SK-N-MC (cell line): ENCODE measurements around the gene HSP90B1.

Experiments used
- DNase-seq: peaks from one replicate; pipeline ENCODE4 v3.0.0-alpha.2; 2011; ENCODE audit warnings: low read depth, low spot score
- H3K27ac ChIP-seq: fragments of 200-600 bp; sonication (generic); 2 replicates; pipeline ENCODE4 v1.5.1; 2016; ENCODE audit warnings: mixed run types
- H3K36me3 ChIP-seq: fragments of 200-600 bp; sonication (generic); 2 replicates; pipeline ENCODE4 v1.6.1; 2017; ENCODE audit warnings: antibody characterized with exemption, low read length, mixed read lengths; ENCODE audit not compliant: insufficient read depth
- H3K4me3 ChIP-seq: fragments of 200-600 bp; sonication (generic); 2 replicates; pipeline ENCODE4 v1.5.1; 2016
- H3K9ac ChIP-seq: fragments of 200-600 bp; sonication (generic); 2 replicates; pipeline ENCODE4 v1.8.0; 2017; ENCODE audit warnings: mixed run types, mixed read lengths; ENCODE audit not compliant: insufficient read length
- H3K9me3 ChIP-seq: fragments of 200-600 bp; sonication (generic); 2 replicates; pipeline ENCODE4 v1.6.1; 2017; ENCODE audit warnings: low read depth, mild to moderate bottlenecking, antibody characterized with exemption, low read length, moderate library complexity, mixed read lengths
- EZH2 ChIP-seq: fragments of 200-600 bp; sonication (generic); IDR thresholded peaks from one replicate; pipeline ENCODE4 v1.6.1; 2017; ENCODE audit warnings: antibody characterized with exemption
- FOXP2 ChIP-seq: optimal IDR thresholded peaks from 2 replicates; pipeline ENCODE3; 2011; ENCODE audit warnings: mild to moderate bottlenecking, moderate library complexity; ENCODE audit not compliant: insufficient read depth; ENCODE audit errors: extremely low read length, control extremely low read depth
- POLR2AphosphoS5 ChIP-seq: IDR thresholded peaks from 2 replicates; pipeline ENCODE4 v1.6.1; 2012; ENCODE audit warnings: mild to moderate bottlenecking, low read depth, low read length, borderline replicate concordance

Gene HSP90B1

DNA sequence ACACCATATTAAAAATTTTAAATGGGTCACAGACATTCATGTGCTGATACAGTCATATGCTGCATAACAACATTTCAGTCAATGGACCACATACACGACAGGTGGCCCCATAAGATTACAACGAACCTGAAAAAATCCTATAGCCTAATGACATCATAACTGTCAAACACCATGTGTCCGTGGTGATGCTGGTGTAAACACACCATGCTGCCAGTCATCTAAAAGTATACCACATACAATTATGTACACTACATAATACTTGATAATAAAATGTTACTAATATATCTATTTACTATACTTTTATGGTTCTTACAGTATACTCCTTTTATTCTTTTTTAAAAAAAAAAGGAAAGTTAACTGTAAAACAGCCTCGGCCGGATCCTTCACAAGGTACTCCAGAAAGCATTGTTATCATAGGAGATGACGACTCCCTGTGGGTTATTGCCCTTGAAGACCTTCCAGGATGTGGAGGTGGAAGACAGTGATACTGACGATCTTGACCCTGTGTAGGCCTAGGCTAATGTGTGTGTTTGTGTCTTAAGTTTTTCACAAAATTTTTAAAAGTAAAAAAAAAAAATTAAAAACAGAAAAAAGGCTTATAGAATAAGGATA, 30.5 kb downstream of the HSP90B1 start:
- H3K9ac ChIP-seq, result no peak overlapping the region
- TF ChIP-seq FOXP2 (no peak), EZH2 (no peak), POLR2AphosphoS5 (no peak)

GRCh38 chr12:103962493-103962892, 32.3 kb downstream of the HSP90B1 start:
- TF ChIP-seq EZH2, result no peak
- peak; percentile 29; the same call in 1 of the 2 replicates for TF ChIP-seq POLR2AphosphoS5
- Histone ChIP-seq H3K36me3 (peaks cover 3% of the 10 kb centered on the region; the same call in 1 of the 2 replicates), H3K9ac (no peak overlapping the region), H3K9me3 (no peaks in the 10 kb centered on the region), H3K4me3 (no peak overlapping the region), H3K27ac (no peak overlapping the region)
- no peak for DNase-seq

More for the DNA sequence above, 30.5 kb downstream of the HSP90B1 start:
- H3K36me3 ChIP-seq, result no peaks in the 10 kb centered on the region; the same call in 1 of the 2 replicates
- H3K4me3 ChIP-seq, result no peak overlapping the region
- DNase-seq, result no peak
- H3K9me3 ChIP-seq, result no peaks in the 10 kb centered on the region
- no peak overlapping the region for H3K27ac ChIP-seq

DNA sequence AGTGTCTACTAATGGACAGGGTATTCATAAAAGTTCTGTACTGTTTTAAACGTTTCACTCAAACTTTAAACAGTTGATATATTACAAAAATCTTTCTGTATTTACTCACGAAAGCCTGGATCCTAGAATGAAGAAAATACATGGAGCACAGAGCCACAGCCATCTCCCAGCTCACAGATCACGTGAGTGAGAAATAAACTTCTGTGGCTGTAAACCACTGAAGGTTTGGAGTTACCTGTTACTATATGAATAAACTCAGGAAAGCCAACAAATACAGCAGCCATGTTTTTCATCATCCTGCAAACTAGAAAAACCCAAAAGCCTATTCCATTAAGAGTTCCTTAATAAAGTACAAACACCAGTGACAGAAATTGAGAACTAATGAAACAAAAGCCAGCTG, 34.6 kb downstream of the HSP90B1 start:
- peak overlapping the region; percentile 73; the same call in 1 of the 2 replicates for H3K27ac ChIP-seq
- TF ChIP-seq POLR2AphosphoS5, result no peak
- TF ChIP-seq FOXP2, result no peak
- no peak for TF ChIP-seq EZH2

GRCh38 chr12:103965255-103965589, 35.0 kb downstream of the HSP90B1 start:
- peak overlapping the region; percentile 73 for H3K27ac ChIP-seq
- TF ChIP-seq POLR2AphosphoS5 (no peak), EZH2 (no peak), FOXP2 (no peak)
- H3K4me3 ChIP-seq, result peak overlapping the region; percentile 97
- no peaks in the 10 kb centered on the region for H3K9me3 ChIP-seq
- peaks cover 29% of the 10 kb centered on the region for H3K36me3 ChIP-seq
- H3K9ac ChIP-seq, result peak overlapping the region; percentile 98
- no peak for DNase-seq

More for the DNA sequence above, 34.6 kb downstream of the HSP90B1 start:
- Histone ChIP-seq H3K9me3 (no peaks in the 10 kb centered on the region), H3K4me3 (peak overlapping the region; percentile 97), H3K9ac (peak overlapping the region; percentile 98), H3K36me3 (peaks cover 25% of the 10 kb centered on the region)
- no peak for DNase-seq

- Histone ChIP-seq H3K9ac (peak within 1 kb of the TSS; percentile 98), H3K36me3 (peaks cover 30% of the 10 kb centered on the region), H3K9me3 (no peaks in the 10 kb centered on the region), H3K27ac (peak within 1 kb of the TSS; percentile 75), H3K4me3 (peak within 1 kb of the TSS; percentile 97)
- peak; percentile 90 for TF ChIP-seq POLR2AphosphoS5
- TF ChIP-seq FOXP2, result no peak
- peak; percentile 94 for DNase-seq
Observed at GRCh38 chr12:103965590-103966504, 35.6 kb downstream of the HSP90B1 start, which contains the start of gene TDG. TSS of gene TDG (plus strand) at chr12:103965872. CDS start at chr12:103966038, 166 bp downstream.

DNA sequence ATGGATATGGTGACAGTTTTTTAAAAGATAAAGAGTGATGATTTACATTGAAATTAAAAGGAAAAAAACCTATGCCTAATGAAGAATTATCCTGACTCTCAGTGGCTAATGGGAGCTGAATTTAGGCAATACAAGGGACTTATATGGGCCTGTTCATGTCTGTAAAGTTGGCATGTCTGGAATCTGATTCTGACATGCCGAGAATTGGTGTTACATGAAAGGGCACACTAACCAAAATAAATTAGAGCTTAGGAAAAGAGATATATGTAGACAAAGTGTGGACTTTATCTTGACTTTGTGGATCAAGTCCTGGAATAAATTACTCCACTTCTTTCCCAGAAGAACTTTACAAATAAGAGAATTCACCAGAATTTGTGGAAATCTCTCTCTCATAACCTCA, 36.5 kb downstream of the HSP90B1 start:
- DNase-seq, result no peak
- Histone ChIP-seq H3K27ac (peak overlapping the region; percentile 75), H3K4me3 (peak overlapping the region; percentile 97), H3K36me3 (peaks cover 32% of the 10 kb centered on the region), H3K9ac (peak overlapping the region; percentile 98), H3K9me3 (no peaks in the 10 kb centered on the region)
- no peak for TF ChIP-seq POLR2AphosphoS5
- no peak for TF ChIP-seq FOXP2
- TF ChIP-seq EZH2, result no peak

DNA sequence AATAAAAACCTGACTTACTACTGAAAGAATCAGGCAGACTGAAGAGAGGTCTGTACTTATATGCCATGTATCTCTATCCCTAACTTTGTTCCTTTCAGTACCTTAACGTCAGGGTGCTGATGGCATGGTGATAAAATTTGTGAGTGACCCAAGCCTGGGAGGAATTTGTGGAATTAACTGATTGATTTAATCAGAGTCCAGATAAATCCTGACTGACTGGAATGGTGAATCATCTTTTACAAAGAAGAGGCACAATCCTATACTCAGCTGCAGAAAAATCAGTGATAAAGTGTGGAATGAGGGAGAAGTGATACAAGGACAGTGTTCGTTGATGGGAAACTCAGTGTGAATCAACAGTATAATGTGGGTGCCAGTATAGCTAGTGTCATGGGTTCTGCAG, 39.2 kb downstream of the HSP90B1 start:
- Histone ChIP-seq H3K4me3 (no peak overlapping the region), H3K9me3 (no peaks in the 10 kb centered on the region), H3K27ac (no peak overlapping the region), H3K9ac (no peak overlapping the region), H3K36me3 (peaks cover 44% of the 10 kb centered on the region)
- no peak for DNase-seq
- TF ChIP-seq POLR2AphosphoS5 (no peak), FOXP2 (no peak), EZH2 (no peak)

DNA sequence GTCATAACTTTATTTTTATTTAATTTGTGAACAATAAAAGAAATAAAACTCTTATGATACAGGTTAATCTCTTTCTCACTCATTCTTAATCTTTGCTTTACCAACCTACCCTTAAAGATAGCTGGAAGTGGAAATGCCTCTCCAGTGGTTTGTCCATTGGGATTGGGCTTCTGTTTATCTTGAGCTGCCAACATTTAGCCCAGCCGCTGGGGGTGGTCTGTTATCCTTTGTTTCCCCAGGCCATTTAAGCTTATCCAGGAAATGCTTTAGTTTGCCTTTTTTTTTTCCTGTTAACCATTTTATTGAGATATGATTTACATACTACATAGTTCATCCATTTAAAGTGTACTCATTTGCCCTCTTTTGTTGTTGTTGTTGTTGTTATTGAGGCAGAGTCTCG, 43.7 kb downstream of the HSP90B1 start:
- no peak for DNase-seq
- H3K4me3 ChIP-seq, result no peak overlapping the region
- no peak overlapping the region for H3K27ac ChIP-seq
- no peak overlapping the region for H3K9ac ChIP-seq
- no peaks in the 10 kb centered on the region for H3K9me3 ChIP-seq
- H3K36me3 ChIP-seq, result peaks cover 66% of the 10 kb centered on the region
- TF ChIP-seq EZH2 (no peak), FOXP2 (no peak), POLR2AphosphoS5 (no peak)
